K562 treated with DMSO at 1 percent for 24 hours (cell line): ENCODE data around the gene CRLF3. TPM values are rescaled to one million over a fixed set of nuclear protein-coding genes. Genes with fewer than 3 reads are reported as not detected.

Experiments used
- total RNA-seq: library from RNA; unstranded; fragments of 300-600 nt; gene quantifications from 2 replicates; pipeline ENCODE4 v1.2.3, GENCODE V29; 2022; ENCODE audit warnings: low read depth; ENCODE audit not compliant: insufficient read depth

The CRLF3 gene, protein sequence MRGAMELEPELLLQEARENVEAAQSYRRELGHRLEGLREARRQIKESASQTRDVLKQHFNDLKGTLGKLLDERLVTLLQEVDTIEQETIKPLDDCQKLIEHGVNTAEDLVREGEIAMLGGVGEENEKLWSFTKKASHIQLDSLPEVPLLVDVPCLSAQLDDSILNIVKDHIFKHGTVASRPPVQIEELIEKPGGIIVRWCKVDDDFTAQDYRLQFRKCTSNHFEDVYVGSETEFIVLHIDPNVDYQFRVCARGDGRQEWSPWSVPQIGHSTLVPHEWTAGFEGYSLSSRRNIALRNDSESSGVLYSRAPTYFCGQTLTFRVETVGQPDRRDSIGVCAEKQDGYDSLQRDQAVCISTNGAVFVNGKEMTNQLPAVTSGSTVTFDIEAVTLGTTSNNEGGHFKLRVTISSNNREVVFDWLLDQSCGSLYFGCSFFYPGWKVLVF
- 14.2 and 16.8 TPM in 2 replicates for total RNA-seq

GRCh38 chr17:30824356-30825145 is at the start of gene CRLF3:
TSS of gene CRLF3 (minus strand) at chr17:30824692. CDS start at chr17:30824651, 41 bp downstream.

GRCh38 chr17:30831663-30832437 is 7.4 kb upstream of the CRLF3 start, which contains the start of gene ATAD5:
TSS of gene ATAD5 (plus strand) at chr17:30831966. CDS start at chr17:30832348, 382 bp downstream.

Other genes starting within 250 kb of the CRLF3 start
- gene ATAD5, start 7.3 kb upstream of the CRLF3 start, total RNA-seq = 4.6 and 5.4 TPM in 2 replicates
- gene TEFM, start 81.5 kb upstream of the CRLF3 start, total RNA-seq = 10.6 and 16.0 TPM in 2 replicates
- gene ADAP2, start 97.3 kb upstream of the CRLF3 start, total RNA-seq = 0.20 and 0.42 TPM in 2 replicates
- 0.17 TPM in 1 of 2 replicates, not detected in the other for gene RNF135, start 146.3 kb upstream of the CRLF3 start, total RNA-seq